Vagina (tissue), 2 donors: ENCODE data around the gene GADD45GIP1. TPM values are rescaled to one million over a fixed set of nuclear protein-coding genes. Genes with fewer than 3 reads are reported as not detected.

ENCODE experiments used
- DNase-seq, 2 donors: peaks; one replicate each; pipeline ENCODE4 v3.0.0-alpha.2; 2017; ENCODE audit errors: extremely low spot score in 2 of 2
- H3K27ac ChIP-seq: fragments of 200-600 bp; sonication (generic); one replicate; pipeline ENCODE4 v1.5.1; 2019
- H3K27me3 ChIP-seq: fragments of 200-600 bp; sonication (generic); one replicate; pipeline ENCODE4 v1.5.1; 2019
- H3K36me3 ChIP-seq, 2 donors: fragments of 200-600 bp; sonication (generic); one replicate each; pipeline ENCODE4 v1.5.1; 2017 to 2019
- H3K4me1 ChIP-seq: fragments of 200-600 bp; sonication (generic); one replicate; pipeline ENCODE4 v1.5.1; 2019
- H3K4me3 ChIP-seq, 2 donors: fragments of 200-600 bp; sonication (generic); 1 replicate in 1 of 2; 2 replicates in 1 of 2; pipeline ENCODE4 v1.5.1; 2016 to 2019
- H3K9me3 ChIP-seq: fragments of 200-600 bp; sonication (generic); one replicate; pipeline ENCODE4 v1.5.1; 2019
- POLR2A ChIP-seq, 2 donors: fragments of 450-650 bp; IDR thresholded peaks; one replicate each; pipeline ENCODE4 v1.6.1; 2017; ENCODE audit warnings: antibody characterized with exemption in 2 of 2, mild to moderate bottlenecking in 2 of 2, moderate library complexity in 2 of 2
- POLR2AphosphoS5 ChIP-seq, 2 donors: sonication (generic); formaldehyde crosslinking; IDR thresholded peaks; one replicate each; pipeline ENCODE4 v1.9.0; 2017; ENCODE audit warnings: antibody characterized with exemption in 2 of 2, mild to moderate bottlenecking in 2 of 2, low read depth in 1 of 2; ENCODE audit not compliant: insufficient read depth in 1 of 2
- intact Hi-C: fragments of 100-400 bp; cut with DNase I; formaldehyde crosslinking; loops from one replicate; pipeline ENCODE4 v1.15.1; 2023
- total RNA-seq: library from RNA; depleted of rRNA; stranded (reverse); fragments of >200 nt; gene quantifications from one replicate; pipeline ENCODE4 v1.2.3, GENCODE V29; 2016
- TF ChIP-seq, protein P1 (sequence below), 3 experiments: fragments of 450-650 bp in 2 of 3; fragments of 200-600 bp in 1 of 3; sonication (generic) in 1 of 3; IDR thresholded peaks; one replicate each; pipeline ENCODE4 v1.5.1; 2017 to 2019; ENCODE audit warnings: antibody characterized with exemption in 3 of 3, mild to moderate bottlenecking in 2 of 3, moderate library complexity in 2 of 3

Gene GADD45GIP1
- total RNA-seq, 1 donor from 2014 or later: 80.3 TPM

DNA sequence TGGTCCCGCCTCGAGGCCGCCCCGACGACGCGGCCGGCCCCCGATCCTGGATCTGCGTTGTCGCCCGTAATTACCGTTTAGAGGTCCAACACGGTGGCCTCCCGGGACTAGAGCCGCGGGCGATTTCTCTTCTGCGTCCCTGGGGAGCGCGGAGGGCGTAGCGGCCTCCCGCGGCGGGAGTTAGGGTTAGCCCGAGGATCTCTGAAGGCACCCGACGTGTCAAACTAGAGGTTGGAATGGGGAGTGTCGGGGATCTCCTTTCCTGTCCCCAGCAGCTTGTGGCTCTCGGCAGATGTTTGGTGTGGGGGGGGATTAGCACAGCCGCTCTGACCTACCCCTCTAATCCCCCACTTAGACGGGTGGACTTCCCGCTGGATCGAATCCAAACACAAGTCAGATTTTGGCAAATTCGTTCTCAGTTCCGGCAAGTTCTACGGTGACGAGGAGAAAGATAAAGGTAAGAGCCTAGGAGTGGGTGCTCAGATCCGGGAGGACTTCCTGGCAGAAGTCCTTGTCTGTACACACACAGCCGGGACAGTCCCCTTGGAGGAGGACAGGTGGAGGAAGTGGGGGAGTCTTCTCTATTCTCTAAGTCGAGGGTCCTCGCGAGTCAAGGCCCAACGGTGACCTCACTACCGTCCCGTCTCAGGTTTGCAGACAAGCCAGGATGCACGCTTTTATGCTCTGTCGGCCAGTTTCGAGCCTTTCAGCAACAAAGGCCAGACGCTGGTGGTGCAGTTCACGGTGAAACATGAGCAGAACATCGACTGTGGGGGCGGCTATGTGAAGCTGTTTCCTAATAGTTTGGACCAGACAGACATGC is 18.0 kb downstream of the GADD45GIP1 start:
- H3K4me3 ChIP-seq: peak overlapping the region; percentile 97 to 100
- H3K27ac ChIP-seq: peak overlapping the region; percentile 92
- no peaks in the 10 kb centered on the region for H3K9me3 ChIP-seq
- no peaks in the 10 kb centered on the region for H3K27me3 ChIP-seq
- TF ChIP-seq, protein P1, sequence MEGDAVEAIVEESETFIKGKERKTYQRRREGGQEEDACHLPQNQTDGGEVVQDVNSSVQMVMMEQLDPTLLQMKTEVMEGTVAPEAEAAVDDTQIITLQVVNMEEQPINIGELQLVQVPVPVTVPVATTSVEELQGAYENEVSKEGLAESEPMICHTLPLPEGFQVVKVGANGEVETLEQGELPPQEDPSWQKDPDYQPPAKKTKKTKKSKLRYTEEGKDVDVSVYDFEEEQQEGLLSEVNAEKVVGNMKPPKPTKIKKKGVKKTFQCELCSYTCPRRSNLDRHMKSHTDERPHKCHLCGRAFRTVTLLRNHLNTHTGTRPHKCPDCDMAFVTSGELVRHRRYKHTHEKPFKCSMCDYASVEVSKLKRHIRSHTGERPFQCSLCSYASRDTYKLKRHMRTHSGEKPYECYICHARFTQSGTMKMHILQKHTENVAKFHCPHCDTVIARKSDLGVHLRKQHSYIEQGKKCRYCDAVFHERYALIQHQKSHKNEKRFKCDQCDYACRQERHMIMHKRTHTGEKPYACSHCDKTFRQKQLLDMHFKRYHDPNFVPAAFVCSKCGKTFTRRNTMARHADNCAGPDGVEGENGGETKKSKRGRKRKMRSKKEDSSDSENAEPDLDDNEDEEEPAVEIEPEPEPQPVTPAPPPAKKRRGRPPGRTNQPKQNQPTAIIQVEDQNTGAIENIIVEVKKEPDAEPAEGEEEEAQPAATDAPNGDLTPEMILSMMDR (IDR thresholded peaks at IDR 0.05): peak in 1 of 3 experiments; percentile 5
- TF ChIP-seq POLR2AphosphoS5 (IDR thresholded peaks at IDR 0.05; ENCODE audit: insufficient read depth in 1 of 2, low read depth in 1 of 2): peak in 1 of 2 donors; percentile 76
- no peak for TF ChIP-seq POLR2A (IDR thresholded peaks at IDR 0.05)
- no peak for DNase-seq
- peaks cover 56% of the 10 kb centered on the region for H3K4me1 ChIP-seq
- H3K36me3 ChIP-seq: peaks cover 0 to 43% of the 10 kb centered on the region in 2 donors
- intact Hi-C loops: no loop called here

DNA sequence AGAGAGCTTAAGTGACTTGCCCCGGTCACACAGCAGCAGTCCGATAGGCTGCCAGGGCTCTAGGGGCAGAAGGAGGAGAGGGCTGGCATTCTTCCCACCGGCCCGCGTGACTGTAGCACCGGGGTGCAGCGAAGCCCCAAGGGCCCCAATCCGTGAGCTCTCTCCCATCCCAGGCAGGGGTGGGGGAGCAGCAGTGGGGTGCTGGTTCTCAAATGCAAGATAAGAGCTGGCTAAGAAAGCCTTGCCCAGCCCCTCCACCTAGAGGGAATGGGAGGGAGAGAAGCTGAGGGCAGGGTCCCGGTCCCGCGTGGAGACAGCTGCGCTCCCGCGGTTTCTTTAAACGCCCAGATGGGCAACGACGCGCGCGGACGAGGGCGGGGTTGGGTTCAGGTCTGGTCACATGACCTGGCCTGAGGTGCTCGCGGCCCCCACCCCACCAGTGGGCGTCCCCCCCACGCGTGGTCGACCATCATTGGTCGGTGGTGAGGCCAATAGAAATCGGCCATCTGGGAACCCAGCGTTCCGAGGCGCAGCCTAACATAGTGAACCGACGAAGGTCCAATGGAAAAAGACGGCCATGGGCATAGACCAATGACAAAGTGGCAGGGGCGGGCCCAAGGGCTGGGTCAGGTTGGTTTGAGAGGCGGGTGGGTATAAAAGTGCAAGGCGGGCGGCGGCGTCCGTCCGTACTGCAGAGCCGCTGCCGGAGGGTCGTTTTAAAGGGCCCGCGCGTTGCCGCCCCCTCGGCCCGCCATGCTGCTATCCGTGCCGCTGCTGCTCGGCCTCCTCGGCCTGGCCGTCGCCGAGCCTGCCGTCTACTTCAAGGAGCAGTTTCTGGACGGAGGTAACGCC is 18.9 kb downstream of the GADD45GIP1 start, which contains the start of gene CALR:
TSS of gene CALR (plus strand) at position 683 of the 852 bp plus-strand sequence. CDS start at position 754, 71 bp downstream.
- peak; percentile 98 to 100 for DNase-seq
- peak; percentile 97 to 100 for TF ChIP-seq POLR2AphosphoS5 (IDR thresholded peaks at IDR 0.05; ENCODE audit: insufficient read depth in 1 of 2, low read depth in 1 of 2)
- peak; percentile 95 to 99 for TF ChIP-seq POLR2A (IDR thresholded peaks at IDR 0.05)
- TF ChIP-seq, protein P1 (IDR thresholded peaks at IDR 0.05): no peak
- intact Hi-C loops: no loop called here

DNA sequence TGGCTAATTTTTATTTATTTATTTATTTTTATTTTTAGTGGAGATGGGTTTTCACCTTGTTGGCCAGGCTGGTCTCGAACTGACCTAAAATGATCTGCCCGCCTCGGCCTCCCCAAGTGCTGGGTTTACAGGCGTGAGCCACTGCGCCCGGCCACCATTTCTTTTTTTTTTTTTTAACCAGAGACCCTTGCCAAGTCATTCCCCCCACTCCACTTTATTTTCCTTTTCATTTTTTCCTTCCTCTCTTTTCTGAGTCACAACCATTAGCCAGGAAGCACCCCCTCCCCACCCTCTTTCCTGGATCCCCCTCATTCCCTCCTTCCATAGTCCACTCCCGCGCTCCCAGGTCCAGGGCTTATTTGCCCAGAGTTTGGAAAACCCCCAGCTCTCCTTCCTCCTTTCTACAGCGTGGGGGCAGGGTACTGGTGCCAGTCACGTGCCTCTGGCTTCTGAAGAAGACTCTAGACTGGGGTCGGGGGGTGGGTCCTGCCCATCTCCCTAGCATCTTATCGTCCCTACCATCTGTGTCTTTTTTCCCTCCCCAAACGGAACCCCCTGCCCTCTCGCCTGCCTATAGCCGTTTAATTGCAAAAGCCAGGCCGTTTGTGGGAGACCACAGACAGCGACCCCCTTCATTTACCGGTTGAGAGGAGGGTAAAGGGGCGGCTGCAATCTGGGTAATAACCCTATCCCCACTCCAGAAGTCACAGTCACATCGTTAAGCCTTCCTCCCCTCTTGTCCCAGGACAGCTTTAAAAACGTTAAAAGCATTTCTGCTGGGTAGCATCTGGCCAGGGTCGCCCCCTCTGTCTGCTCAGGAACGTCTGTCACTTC is 19.7 kb downstream of the GADD45GIP1 start:
- intact Hi-C loops: no loop called here
- no peaks in the 10 kb centered on the region for H3K27me3 ChIP-seq
- TF ChIP-seq POLR2AphosphoS5 (IDR thresholded peaks at IDR 0.05; ENCODE audit: insufficient read depth in 1 of 2, low read depth in 1 of 2) (no peak), POLR2A (IDR thresholded peaks at IDR 0.05) (no peak)
- TF ChIP-seq, protein P1 (IDR thresholded peaks at IDR 0.05): no peak
- no peaks in the 10 kb centered on the region for H3K9me3 ChIP-seq
- peak overlapping the region; percentile 55 for H3K27ac ChIP-seq
- H3K36me3 ChIP-seq: peaks cover 0 to 28% of the 10 kb centered on the region in 2 donors
- H3K4me3 ChIP-seq: peak overlapping the region; percentile 97 to 100
- DNase-seq: no peak
- H3K4me1 ChIP-seq: peaks cover 50% of the 10 kb centered on the region

More for the DNA sequence above, 18.9 kb downstream of the GADD45GIP1 start, which contains the start of gene CALR:
- H3K27me3 ChIP-seq: no peaks in the 10 kb centered on the region
- peak within 1 kb of the TSS; percentile 92 for H3K27ac ChIP-seq
- H3K4me3 ChIP-seq: peak within 1 kb of the TSS; percentile 97 to 100
- H3K4me1 ChIP-seq: peaks cover 49% of the 10 kb centered on the region
- peaks cover 0 to 35% of the 10 kb centered on the region in 2 donors for H3K36me3 ChIP-seq
- H3K9me3 ChIP-seq: no peaks in the 10 kb centered on the region

DNA sequence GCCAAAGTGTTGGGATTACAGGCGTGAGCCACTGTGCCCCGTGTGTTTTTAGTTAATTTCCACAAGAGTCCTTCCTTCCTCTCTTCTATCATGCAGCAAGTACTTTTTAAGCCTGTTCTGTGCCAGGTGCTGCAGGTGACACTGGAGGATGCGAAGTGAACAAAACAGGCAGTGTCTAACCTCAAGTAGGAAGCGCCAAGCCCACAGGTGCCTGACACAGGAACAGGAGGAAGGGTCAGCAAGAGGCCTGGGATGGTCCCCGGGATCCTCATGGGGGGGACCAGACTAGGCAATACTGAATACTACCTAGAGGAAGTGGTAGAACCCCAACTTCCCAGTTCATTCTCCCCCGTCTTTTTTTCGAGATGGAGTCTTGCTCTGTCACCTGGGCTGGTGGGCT is 20.4 kb downstream of the GADD45GIP1 start:
- peaks cover 0 to 21% of the 10 kb centered on the region in 2 donors for H3K36me3 ChIP-seq
- TF ChIP-seq, protein P1 (IDR thresholded peaks at IDR 0.05): no peak
- no peak for TF ChIP-seq POLR2AphosphoS5 (IDR thresholded peaks at IDR 0.05; ENCODE audit: insufficient read depth in 1 of 2, low read depth in 1 of 2)
- no peak for TF ChIP-seq POLR2A (IDR thresholded peaks at IDR 0.05)
- H3K4me1 ChIP-seq: peaks cover 50% of the 10 kb centered on the region
- no peak overlapping the region for H3K4me3 ChIP-seq
- DNase-seq: no peak
- H3K27me3 ChIP-seq: no peaks in the 10 kb centered on the region
- H3K27ac ChIP-seq: no peak overlapping the region
- H3K9me3 ChIP-seq: no peaks in the 10 kb centered on the region
- intact Hi-C loops: no loop called here
